Mesenchymal stem cell (in vitro differentiated cells and primary cell): ENCODE results near the gene ICA1.

ENCODE experiments used
- DNase-seq: peaks from one replicate; pipeline ENCODE4 v3.0.0-alpha.2; 2013
- H2AFZ ChIP-seq: one replicate; pipeline ENCODE4 v1.6.1; 2013; ENCODE audit warnings: low read depth, mild to moderate bottlenecking, control low read depth, inconsistent platforms, low read length, moderate library complexity
- H2AK5ac ChIP-seq: 2 replicates; pipeline ENCODE4 v1.6.1; 2013; ENCODE audit warnings: low read length, moderate library complexity, mild to moderate bottlenecking, inconsistent platforms; ENCODE audit not compliant: severe bottlenecking
- H2BK120ac ChIP-seq: one replicate; pipeline ENCODE4 v1.6.1; 2013; ENCODE audit warnings: low read depth, mild to moderate bottlenecking, inconsistent platforms, low read length, moderate library complexity
- H2BK12ac ChIP-seq, 2 experiments: one replicate each; pipeline ENCODE4 v1.6.1; 2013; ENCODE audit warnings: inconsistent platforms in 2 of 2, low read length in 2 of 2, mild to moderate bottlenecking in 2 of 2, moderate library complexity in 2 of 2, control low read depth in 1 of 2
- H2BK15ac ChIP-seq: one replicate; pipeline ENCODE4 v1.6.1; 2013; ENCODE audit warnings: mild to moderate bottlenecking, low read depth, inconsistent platforms; ENCODE audit not compliant: poor library complexity, severe bottlenecking
- H2BK5ac ChIP-seq: 2 replicates; pipeline ENCODE4 v1.6.1; 2013; ENCODE audit warnings: low read depth, mild to moderate bottlenecking, low read length, control low read depth, inconsistent platforms; ENCODE audit not compliant: poor library complexity, severe bottlenecking
- H3K14ac ChIP-seq, 2 experiments: one replicate each; pipeline ENCODE4 v1.6.1; 2013; ENCODE audit warnings: inconsistent platforms in 2 of 2, low read length in 2 of 2, control low read depth in 1 of 2, mild to moderate bottlenecking in 1 of 2, moderate library complexity in 1 of 2
- H3K18ac ChIP-seq, 2 experiments: one replicate each; pipeline ENCODE4 v1.6.1; 2013; ENCODE audit warnings: inconsistent platforms in 2 of 2, low read length in 2 of 2, control low read depth in 1 of 2, low read depth in 1 of 2, mild to moderate bottlenecking in 1 of 2
- H3K23ac ChIP-seq, 2 experiments: one replicate each; pipeline ENCODE4 v1.6.1; 2013; ENCODE audit warnings: inconsistent platforms in 2 of 2, low read length in 2 of 2, mild to moderate bottlenecking in 2 of 2, moderate library complexity in 2 of 2, control low read depth in 1 of 2
- H3K27ac ChIP-seq: 2 replicates; pipeline ENCODE4 v1.5.1; 2013; ENCODE audit warnings: mild to moderate bottlenecking, moderate library complexity, low read length, control low read depth, inconsistent platforms; ENCODE audit not compliant: poor library complexity, severe bottlenecking
- H3K27me3 ChIP-seq, 2 experiments: 2 replicates each; pipeline versions ENCODE4 v1.6.1 to v1.7.0; 2013; ENCODE audit warnings: low read length in 2 of 2, mild to moderate bottlenecking in 2 of 2, moderate library complexity in 2 of 2, control low read depth in 1 of 2, inconsistent platforms in 1 of 2; ENCODE audit not compliant: control insufficient read depth in 1 of 2, insufficient read depth in 1 of 2
- H3K36me3 ChIP-seq, 2 experiments: 2 replicates each; pipeline versions ENCODE4 v1.6.1 to v1.7.0; 2013; ENCODE audit warnings: low read length in 2 of 2, control low read depth in 1 of 2, inconsistent platforms in 1 of 2, low read depth in 1 of 2, mild to moderate bottlenecking in 1 of 2; ENCODE audit not compliant: insufficient read depth in 2 of 2, control insufficient read depth in 1 of 2
- H3K4ac ChIP-seq, 2 experiments: one replicate each; pipeline ENCODE4 v1.6.1; 2013; ENCODE audit warnings: inconsistent platforms in 2 of 2, low read length in 2 of 2, mild to moderate bottlenecking in 2 of 2, moderate library complexity in 2 of 2, control low read depth in 1 of 2, low read depth in 1 of 2
- H3K4me1 ChIP-seq: 2 replicates; pipeline ENCODE4 v1.6.1; 2013; ENCODE audit warnings: low read depth, low read length, control low read depth; ENCODE audit not compliant: control insufficient read depth, insufficient read depth
- H3K4me2 ChIP-seq: 2 replicates; pipeline ENCODE4 v1.6.1; 2013; ENCODE audit warnings: low read length, mild to moderate bottlenecking, inconsistent platforms; ENCODE audit not compliant: poor library complexity, severe bottlenecking
- H3K4me3 ChIP-seq, 2 experiments: 2 replicates each; pipeline versions ENCODE4 v1.5.1 to v1.7.0; 2013; ENCODE audit warnings: low read length in 2 of 2, mild to moderate bottlenecking in 2 of 2, control low read depth in 1 of 2, low read depth in 1 of 2; ENCODE audit not compliant: insufficient read depth in 1 of 2
- H3K79me1 ChIP-seq: replicated peaks from 2 replicates; pipeline ENCODE4 v1.6.1; 2013; ENCODE audit warnings: mild to moderate bottlenecking, control low read depth, low read length, inconsistent platforms; ENCODE audit not compliant: poor library complexity, severe bottlenecking
- H3K9ac ChIP-seq: 2 replicates; pipeline ENCODE4 v1.7.0; 2013; ENCODE audit warnings: mild to moderate bottlenecking, low read length, moderate library complexity
- H3K9me3 ChIP-seq: 2 replicates; pipeline ENCODE4 v1.7.0; 2013; ENCODE audit warnings: mild to moderate bottlenecking, low read length; ENCODE audit not compliant: control insufficient read depth
- H4K8ac ChIP-seq: one replicate; pipeline ENCODE4 v1.6.1; 2013; ENCODE audit warnings: inconsistent platforms, mild to moderate bottlenecking, low read length, moderate library complexity
- H4K91ac ChIP-seq: one replicate; pipeline ENCODE4 v1.6.1; 2013; ENCODE audit warnings: mild to moderate bottlenecking, low read length, inconsistent platforms
- WGBS: methylation state at CpG from one replicate; pipeline ENCODE4 v1.1.7; 2013; ENCODE audit warnings: mixed read lengths; 5-methylcytosine and 5-hydroxymethylcytosine counted together

The ICA1 gene

DNA sequence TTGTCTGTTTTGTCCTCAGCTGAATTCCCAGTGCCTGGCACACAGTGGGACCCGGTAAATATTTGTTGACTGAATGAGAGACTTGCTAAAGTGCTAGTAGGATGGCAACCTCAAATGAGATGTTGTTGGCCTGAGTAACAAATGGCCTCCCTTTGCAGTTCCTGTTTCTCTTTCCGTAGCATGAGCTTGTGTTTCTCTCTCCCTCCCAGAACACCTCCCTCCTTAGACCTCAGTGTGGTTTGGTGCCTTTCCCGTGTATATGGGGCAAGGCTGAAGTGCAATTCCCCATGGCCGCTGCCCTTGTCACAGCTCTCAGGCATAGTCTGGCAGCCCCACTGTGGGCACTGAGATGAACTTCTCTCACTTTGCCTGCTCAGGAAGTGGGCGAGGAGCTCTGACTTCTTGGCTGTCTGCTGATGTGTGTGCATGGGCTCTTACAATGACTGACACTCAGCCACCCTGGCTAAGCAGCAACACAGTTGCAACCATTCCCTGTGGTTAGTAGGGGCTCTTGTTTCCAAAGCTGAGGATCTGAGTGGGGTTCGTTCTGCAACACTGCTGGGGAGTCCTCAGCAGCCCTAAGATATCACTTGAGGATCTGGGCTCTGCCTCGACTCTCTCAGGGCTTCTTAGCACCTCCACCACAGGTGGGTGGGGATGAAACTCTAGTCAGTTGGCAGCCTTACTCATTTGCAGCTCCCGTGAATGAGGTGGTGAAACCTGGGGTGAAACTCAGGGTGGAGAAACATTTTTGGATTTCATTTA, 136.1 kb downstream of the ICA1 start:
- Histone ChIP-seq H3K4me3 (no peak overlapping the region), H3K4ac (no peak overlapping the region), H3K18ac (no peak overlapping the region), H3K4me1 (peaks cover 6% of the 10 kb centered on the region), H3K9ac (no peak overlapping the region), H3K4me2 (no peak overlapping the region), H3K23ac (no peak overlapping the region), H2AFZ (no peak overlapping the region), H3K27me3 (no peaks in the 10 kb centered on the region), H4K91ac (no peak overlapping the region), H2AK5ac (peak overlapping the region; percentile 9), H3K27ac (no peak overlapping the region), H2BK120ac (no peak overlapping the region), H3K14ac (no peak overlapping the region), H3K36me3 (no peaks in the 10 kb centered on the region), H2BK5ac (no peak overlapping the region), H4K8ac (no peak overlapping the region), H2BK12ac (no peak overlapping the region), H2BK15ac (no peak overlapping the region), H3K9me3 (no peaks in the 10 kb centered on the region), H3K79me1 (no peaks in the 10 kb centered on the region)
- no peak for DNase-seq
- 78% methylated on average over 7 of the region's 8 CpGs for WGBS

DNA sequence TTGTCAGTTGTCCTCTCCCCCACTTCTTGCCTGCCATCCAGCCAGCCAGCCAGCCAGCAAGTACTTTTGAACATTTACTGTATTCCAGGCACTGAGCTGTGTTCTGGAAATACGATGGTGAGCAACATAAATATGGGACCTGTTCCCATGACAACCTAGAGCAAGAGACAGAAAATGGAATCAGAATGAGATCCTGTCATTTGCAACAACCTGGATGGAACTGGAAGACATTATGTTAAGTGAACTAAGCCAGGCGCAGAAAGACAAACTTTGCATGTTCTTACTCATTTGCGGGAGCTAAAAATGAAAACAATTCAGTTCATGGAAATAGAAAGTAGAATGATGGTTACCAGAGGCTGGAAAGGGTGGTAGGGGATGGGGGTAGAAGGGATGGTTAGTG, 140.7 kb downstream of the ICA1 start:
- H2BK120ac ChIP-seq = no peak overlapping the region
- H4K91ac ChIP-seq = no peak overlapping the region
- H2BK15ac ChIP-seq = no peak overlapping the region
- H4K8ac ChIP-seq = no peak overlapping the region
- no peak overlapping the region for H3K4me2 ChIP-seq
- no peak overlapping the region for H2BK12ac ChIP-seq
- no peaks in the 10 kb centered on the region for H3K36me3 ChIP-seq
- H2AFZ ChIP-seq = no peak overlapping the region
- H3K4me1 ChIP-seq = peaks cover 2% of the 10 kb centered on the region
- no peak overlapping the region for H2AK5ac ChIP-seq
- H3K14ac ChIP-seq = no peak overlapping the region
- H3K9me3 ChIP-seq = no peaks in the 10 kb centered on the region
- no peak overlapping the region for H3K23ac ChIP-seq
- WGBS = 97% methylated on average over 3 of the region's 3 CpGs
- DNase-seq = no peak
- no peak overlapping the region for H3K9ac ChIP-seq
- no peak overlapping the region for H3K27ac ChIP-seq
- no peak overlapping the region for H3K4ac ChIP-seq
- no peaks in the 10 kb centered on the region for H3K79me1 ChIP-seq
- no peak overlapping the region for H3K4me3 ChIP-seq
- no peak overlapping the region for H2BK5ac ChIP-seq
- peaks cover 0 to 5% of the 10 kb centered on the region in 2 experiments for H3K27me3 ChIP-seq
- no peak overlapping the region for H3K18ac ChIP-seq

DNA sequence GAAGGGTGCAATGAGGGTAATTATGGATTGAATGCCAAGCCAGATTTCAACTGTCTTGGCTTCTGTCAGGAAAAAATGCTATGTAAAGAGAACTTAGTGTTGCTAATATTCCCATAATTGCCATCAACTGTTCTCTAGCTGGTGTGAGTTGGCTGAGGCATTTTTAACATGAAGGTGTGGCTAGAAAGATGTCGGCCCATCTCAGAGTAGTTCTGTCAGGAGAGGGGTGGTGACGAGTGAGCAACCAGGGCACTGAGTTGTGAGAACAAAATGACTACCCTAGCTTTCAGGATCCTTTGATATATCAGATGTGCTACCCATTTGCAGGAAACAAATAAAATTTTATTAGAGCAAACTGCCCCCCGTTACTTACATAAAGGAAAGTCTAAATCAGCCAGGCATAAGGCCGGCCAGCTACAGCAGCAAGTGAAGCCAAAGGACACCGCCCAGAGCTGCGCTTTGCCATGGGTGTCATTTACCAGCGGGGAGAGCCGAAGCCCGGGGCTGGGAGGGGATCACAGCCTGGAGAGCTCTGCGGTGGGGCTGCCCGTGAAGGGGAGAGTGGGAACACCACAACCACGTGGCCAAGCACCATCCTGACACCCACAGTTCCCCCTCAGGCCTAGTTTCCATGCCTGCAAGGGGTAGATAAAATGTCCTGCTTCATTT, 141.4 kb downstream of the ICA1 start:
- Histone ChIP-seq H3K9ac (no peak overlapping the region), H2AK5ac (no peak overlapping the region), H3K27me3 (peaks cover 0 to 5% of the 10 kb centered on the region in 2 experiments), H3K23ac (no peak overlapping the region), H3K4me3 (no peak overlapping the region), H2BK15ac (no peak overlapping the region), H3K4ac (no peak overlapping the region), H4K91ac (no peak overlapping the region), H2BK12ac (no peak overlapping the region), H2AFZ (no peak overlapping the region), H3K9me3 (no peaks in the 10 kb centered on the region), H3K36me3 (no peaks in the 10 kb centered on the region), H3K4me1 (no peaks in the 10 kb centered on the region), H4K8ac (no peak overlapping the region), H3K79me1 (no peaks in the 10 kb centered on the region), H2BK5ac (no peak overlapping the region), H3K4me2 (no peak overlapping the region), H3K27ac (no peak overlapping the region), H2BK120ac (no peak overlapping the region), H3K14ac (no peak overlapping the region), H3K18ac (no peak overlapping the region)
- DNase-seq = no peak
- WGBS = 97% methylated on average over 8 of the region's 12 CpGs

DNA sequence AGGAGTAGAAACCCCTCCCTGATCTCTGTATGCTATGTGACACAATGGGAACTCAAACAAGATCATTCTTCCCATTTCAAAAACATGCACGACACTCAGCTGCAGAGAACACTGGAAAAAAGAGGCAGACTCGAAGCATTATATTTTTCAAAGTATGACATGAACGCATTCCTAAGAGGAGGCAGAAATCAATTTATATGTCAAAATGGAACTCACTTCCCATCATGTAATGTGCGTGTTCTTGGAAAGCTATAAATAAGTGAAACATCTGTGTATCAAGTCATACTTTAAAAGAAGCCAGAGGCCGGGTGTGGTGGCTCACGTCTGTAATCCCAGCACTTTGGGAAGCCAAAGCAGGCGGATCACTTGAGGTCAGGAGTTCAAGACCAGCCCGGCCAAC, 142.7 kb downstream of the ICA1 start:
- Histone ChIP-seq H3K27ac (no peak overlapping the region), H2BK12ac (no peak overlapping the region), H4K91ac (no peak overlapping the region), H3K4me3 (no peak overlapping the region), H3K14ac (no peak overlapping the region), H3K9me3 (no peaks in the 10 kb centered on the region), H3K27me3 (peaks cover 0 to 5% of the 10 kb centered on the region in 2 experiments), H2BK120ac (no peak overlapping the region), H3K79me1 (no peaks in the 10 kb centered on the region), H3K9ac (no peak overlapping the region), H3K23ac (no peak overlapping the region), H2AK5ac (no peak overlapping the region), H3K4me2 (no peak overlapping the region), H2BK15ac (no peak overlapping the region), H3K4me1 (no peaks in the 10 kb centered on the region), H3K36me3 (no peaks in the 10 kb centered on the region), H3K4ac (no peak overlapping the region), H2AFZ (no peak overlapping the region), H4K8ac (no peak overlapping the region), H3K18ac (no peak overlapping the region), H2BK5ac (no peak overlapping the region)
- 88% methylated on average over 8 of the region's 8 CpGs for WGBS
- no peak for DNase-seq
